GM21576 (cell line): ENCODE results near the gene OR1J4.
"Not testable (repeated sequence)": the region's sequence is repeated elsewhere in the genome, so short reads cannot be mapped to it uniquely, and the experiment has no call there.

Source experiments
- ATAC-seq: cut with Tn5 transposase; IDR thresholded peaks from one replicate; pipeline ENCODE4 v1.9.1; 2021; ENCODE audit warnings: mild to moderate bottlenecking, moderate library complexity; ENCODE audit not compliant: unreplicated experiment

The OR1J4 gene, protein sequence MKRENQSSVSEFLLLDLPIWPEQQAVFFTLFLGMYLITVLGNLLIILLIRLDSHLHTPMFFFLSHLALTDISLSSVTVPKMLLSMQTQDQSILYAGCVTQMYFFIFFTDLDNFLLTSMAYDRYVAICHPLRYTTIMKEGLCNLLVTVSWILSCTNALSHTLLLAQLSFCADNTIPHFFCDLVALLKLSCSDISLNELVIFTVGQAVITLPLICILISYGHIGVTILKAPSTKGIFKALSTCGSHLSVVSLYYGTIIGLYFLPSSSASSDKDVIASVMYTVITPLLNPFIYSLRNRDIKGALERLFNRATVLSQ

DNA sequence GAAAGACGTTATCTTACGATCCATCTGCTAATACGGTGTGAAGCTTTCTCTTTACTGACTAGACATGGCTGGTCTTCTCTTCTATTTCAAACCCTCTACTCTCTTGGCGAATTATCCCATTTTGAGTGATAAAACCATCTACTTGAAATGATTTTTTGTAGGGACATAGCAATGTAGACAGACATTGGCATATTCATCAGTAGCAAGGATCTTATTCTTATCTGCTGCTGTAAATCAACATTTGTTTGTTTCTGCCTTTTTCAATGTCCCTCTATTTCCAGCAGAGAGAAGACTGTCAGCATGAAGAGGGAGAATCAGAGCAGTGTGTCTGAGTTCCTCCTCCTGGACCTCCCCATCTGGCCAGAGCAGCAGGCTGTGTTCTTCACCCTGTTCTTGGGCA lies at the start of gene OR1J4:
OR1J4 (plus strand) TSS at position 301 of the 400 bp plus-strand sequence; CDS start at position 301, 0 bp downstream.
- no peak for ATAC-seq

DNA sequence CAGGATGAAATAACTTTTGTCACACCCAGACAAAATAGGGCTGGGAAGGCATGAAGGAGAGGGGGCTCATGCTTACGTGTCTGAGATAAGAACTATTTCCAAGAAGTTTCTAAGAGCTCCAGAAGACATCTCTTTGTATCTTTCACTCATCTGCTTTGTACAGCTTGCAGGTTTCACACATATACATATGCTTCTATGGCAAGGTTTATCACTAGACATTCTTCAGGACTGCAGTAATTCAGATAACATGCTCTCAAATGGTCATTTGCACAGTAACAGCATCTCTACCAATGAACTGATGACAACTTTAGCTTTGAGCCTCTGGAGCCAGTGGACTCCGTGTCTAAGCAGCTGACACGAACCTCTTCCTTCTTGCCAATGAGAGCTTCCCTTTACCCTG lies 44.4 kb upstream of the OR1J4 start:
- ATAC-seq = no peak

DNA sequence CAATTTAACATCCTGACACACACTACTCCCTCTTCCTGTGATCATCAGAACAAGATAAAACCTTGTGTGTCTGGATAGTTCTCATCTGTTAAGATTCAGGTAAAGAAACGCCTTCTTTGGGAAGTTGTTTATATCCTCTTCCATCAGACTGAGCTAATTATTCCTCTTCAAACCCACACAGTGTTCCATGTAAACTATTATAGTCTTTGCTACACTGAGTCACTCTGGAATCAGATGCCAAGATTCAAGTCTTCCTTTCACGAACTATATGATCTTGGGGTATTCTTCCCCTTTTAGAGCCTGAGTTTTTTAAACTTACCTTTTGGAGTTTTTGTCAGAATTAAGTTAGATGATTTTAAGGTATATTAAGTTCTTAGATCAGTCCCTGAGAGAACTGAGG lies 43.2 kb upstream of the OR1J4 start:
- ATAC-seq = no peak

DNA sequence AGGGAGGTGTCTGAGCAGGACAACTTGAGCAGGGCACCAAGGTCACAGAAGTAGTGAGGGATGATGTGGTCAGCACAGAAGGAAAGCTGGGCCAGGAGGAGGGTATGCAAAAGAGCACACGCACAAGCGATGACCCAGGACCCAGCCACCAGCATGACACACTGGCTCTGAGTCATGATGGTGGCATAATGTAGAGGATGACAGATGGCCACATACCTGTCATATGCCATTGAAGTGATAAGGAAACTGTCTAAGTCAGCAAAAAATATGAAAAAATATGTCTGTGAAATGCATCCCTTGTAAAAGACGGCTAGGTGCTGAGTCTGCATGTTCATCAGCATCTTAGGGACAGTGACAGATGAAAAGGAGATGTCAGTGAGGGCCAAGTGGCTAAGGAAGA lies 41.6 kb upstream of the OR1J4 start:
- no peak for ATAC-seq

DNA sequence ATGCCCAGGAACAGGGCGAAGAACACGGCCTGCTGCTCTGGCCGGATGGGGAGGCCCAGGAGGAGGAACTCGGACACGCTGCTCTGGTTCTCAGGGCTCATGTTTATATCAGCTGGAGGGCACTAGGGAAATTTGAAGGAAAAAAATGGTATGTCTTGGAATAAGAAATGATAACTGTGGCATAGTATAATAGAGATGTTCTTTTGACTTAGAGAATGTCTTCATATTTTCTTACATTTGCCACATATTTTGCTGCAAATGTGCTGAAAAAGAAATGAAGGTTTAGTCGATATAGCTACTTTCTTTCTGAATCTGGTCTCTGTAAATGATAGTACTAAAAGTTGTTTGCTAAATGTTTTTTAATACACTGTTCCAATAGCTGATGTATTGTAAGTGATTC lies 41.1 kb upstream of the OR1J4 start, which contains the start of gene OR1J1:
OR1J1 (minus strand) TSS at position 101 of the 400 bp plus-strand sequence; CDS start at position 101, 0 bp downstream.
- no peak for ATAC-seq

DNA sequence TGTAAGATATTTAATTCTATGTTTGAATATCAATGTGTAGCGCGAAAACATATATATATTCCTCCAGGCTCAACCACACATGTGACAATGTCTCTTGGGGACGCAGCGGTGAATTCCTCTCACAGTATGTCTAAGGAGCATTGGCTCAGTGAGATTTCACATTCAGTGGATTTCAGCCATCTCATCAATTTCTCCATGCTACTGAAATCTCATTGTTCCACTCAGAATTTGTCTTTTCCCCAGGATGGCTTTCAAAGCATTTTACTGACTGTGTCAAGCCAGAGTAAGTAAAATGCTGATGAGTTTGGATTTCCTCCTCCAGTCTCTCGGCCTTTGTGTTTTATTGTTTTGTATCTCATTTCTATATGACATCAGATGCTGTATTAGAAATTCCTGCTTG lies 39.9 kb upstream of the OR1J4 start:
- ATAC-seq = no peak

DNA sequence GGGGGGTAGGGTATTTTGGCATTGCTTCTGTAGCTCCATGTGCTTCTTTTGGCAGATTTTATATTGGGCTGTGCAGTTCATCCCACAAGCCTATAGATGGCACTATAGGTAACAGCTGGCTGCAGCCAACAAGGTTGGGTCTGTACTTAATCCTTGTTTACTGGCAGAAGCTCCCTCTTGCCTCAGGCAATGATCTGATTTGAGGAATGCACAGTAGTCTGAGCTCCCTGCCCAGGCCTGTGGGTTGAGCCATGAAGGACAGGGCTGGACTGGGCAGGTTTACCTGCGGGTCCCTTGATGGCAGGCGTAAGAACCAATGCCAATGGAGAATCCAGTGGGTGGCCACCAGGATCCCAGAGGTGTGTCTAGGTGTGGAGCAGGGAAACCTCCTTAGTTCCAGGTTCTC lies 20.1 kb upstream of the OR1J4 start:
- no peak for ATAC-seq

DNA sequence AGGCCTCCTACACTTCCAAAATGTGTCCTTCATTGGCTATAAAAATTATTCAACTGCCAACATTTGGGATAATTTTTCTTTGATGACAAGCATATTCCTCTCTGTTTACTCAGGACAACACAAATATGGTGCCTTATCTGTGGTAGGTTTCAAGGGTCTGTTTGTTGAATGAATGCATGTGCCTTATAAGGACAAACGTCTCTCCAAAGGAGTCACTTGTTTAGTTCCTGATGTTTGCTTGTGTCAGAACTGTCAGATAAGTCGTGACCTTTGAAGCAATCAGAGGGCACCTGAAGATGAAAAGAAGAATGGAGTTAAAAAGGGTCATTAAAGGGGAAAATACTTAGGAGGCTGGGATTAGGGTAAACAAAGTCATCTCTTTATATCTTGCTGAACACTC lies 12.0 kb upstream of the OR1J4 start:
- no peak for ATAC-seq

DNA sequence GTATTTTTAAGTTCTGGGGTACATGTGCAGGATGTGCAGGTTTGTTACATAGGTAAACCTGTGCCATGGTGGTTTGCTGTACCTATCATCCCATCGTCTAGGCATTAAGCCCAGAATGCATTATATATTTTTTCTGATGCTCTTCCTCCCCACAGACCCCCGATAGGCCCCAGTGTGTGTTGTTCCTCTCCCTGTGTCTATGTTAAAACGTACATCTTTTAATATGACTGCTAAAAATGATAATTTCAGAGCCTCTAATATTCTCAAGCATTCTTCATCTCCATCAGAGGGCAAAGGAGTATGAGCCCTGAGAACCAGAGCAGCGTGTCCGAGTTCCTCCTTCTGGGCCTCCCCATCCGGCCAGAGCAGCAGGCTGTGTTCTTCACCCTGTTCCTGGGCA lies 8.4 kb upstream of the OR1J4 start, which contains the start of gene OR1J2:
OR1J2 (plus strand) TSS at position 301 of the 400 bp plus-strand sequence; CDS start at position 301, 0 bp downstream.
- ATAC-seq = no peak

DNA sequence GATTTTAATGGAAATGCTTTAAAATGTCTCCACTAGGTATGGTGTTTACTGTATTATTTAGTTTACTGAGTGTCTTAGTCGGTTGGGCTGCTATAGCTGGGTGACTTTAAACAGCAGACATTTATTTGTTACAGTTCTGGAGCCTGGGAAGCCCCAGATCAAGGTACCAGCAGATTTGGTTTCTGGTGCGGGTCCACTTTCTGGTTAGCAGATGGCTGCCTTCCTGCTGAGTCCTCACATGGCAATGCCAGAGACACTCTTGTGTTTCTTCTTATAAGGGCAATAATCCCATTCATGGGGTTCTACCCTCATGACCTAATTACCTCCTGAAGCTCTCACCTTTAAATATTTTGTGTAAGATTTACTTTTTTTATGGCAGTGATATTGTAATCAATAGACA lies 715 bp upstream of the OR1J4 start:
- no peak for ATAC-seq

DNA sequence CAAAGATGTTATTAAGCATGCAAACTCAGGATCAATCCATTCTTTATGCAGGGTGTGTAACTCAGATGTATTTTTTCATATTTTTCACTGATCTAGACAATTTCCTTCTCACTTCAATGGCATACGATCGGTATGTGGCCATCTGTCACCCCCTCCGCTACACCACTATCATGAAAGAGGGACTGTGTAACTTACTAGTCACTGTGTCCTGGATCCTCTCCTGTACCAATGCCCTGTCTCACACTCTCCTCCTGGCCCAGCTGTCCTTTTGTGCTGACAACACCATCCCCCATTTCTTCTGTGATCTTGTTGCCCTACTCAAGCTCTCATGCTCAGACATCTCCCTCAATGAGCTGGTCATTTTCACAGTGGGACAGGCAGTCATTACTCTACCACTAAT lies 435 bp downstream of the OR1J4 start:
- ATAC-seq = no peak

DNA sequence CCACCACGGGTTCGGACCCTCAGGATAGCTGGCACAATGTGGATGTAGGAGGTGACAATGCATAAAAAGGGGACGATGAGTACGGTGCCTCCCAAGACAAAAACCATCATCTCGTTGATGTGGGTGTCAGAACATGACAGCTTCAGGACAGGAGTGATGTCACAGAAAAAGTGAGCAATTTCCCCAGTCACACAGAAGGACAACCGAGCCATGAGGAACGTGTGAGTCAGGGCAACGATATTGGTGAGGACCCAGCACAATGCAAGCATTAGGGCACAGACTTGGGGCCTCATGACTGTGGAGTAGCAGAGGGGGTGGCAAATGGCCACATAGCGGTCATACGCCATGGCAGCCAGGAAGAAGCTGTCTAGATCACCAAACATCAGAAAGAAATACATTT lies 7.7 kb downstream of the OR1J4 start:
- ATAC-seq = no peak

DNA sequence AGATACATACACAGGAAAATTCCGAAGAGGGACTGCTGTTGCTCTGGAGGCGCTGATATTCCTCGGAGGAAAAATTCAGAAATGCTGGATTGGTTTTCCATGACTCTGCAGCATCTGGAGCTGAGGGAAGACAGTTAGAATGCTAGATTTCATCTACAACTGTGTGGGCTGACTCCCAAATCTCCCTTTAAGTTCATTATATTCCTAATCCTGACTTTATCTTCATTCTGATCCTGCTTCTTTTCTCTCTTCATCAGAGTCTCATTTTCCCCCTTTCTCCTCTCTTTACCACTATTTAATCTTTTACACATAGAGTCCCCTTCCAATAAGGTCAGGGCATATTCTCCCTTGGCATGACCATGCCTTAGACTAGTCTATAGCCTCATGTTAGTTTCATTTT lies 8.3 kb downstream of the OR1J4 start, which contains the start of gene OR1N1:
OR1N1 (minus strand) TSS at position 101 of the 400 bp plus-strand sequence; CDS start at position 101, 0 bp downstream.
- ATAC-seq = no peak

DNA sequence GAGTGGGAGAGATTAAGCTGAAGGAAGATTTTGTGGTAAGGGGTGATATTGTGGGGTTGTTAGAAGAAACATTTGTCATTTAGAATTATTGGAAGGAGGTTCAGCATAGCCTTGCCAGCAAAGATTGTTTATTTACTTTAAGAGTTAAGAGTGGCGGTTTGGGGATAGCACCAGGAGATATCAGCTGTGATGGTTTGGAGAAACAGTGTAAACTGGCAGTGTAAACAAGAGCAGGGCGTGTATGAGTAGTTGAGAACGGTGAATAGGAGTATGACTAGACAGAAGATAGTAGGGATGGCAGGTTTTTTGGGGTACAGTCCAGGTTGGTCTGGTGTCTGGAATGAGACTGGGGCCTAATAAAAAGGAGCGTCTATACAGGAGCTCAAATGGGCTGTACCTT lies 12.2 kb downstream of the OR1J4 start:
- ATAC-seq = not testable (repeated sequence)

DNA sequence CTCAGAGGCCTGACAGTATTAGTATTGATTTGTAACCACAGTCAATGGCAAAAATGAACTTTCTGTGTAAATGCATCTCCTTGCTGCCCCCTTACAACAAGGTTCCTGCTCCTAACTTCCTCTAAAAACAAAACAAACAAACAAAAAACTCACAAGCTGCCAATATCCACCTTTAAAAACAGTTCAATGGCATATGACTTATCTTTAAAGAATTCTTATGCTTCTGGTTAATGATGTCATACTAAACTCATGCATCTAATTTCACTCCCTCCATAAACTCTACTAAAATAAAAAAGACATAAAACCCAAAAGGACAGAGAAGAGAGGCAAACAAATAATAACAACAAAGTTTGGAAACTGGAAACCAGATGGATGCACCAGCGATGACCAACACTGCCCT lies 17.2 kb downstream of the OR1J4 start:
- ATAC-seq = no peak

DNA sequence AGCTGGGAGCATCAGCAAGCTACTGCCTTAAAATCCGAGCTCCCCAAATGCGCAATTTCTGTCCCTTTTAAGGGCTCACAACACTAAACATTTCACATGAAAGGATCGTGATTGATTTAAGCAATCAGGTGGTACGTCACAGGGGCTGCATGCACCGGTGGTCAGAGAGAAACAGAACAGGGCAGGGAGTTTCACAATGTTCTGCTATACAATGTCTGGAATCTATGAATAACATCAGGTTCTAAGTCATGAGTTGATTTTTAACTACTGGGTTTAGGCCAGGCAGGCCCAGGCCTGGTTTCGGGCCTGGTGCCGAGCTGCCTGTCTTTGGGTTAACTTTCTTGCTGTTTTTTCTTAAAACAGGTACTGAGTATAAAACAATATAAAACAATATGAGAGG lies 18.1 kb downstream of the OR1J4 start:
- ATAC-seq = not testable (repeated sequence)

DNA sequence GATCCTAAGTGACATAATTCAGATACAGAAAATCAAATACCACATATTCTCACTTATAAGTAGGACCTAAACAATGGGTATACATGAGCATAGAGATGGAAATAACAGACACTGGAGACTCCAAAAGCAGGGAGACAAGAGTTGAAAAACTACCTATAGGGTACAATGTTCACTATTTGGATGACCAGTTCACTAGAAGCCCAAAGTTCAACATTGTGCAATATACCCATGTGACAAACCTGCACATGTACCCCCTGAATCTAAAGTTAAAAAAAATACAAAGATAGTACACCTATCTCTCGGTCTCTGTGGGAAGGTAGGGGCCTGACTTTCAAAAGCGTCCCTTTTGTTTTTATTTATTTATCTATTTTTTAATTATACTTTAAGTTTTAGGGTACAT lies 19.8 kb downstream of the OR1J4 start:
- no peak for ATAC-seq

DNA sequence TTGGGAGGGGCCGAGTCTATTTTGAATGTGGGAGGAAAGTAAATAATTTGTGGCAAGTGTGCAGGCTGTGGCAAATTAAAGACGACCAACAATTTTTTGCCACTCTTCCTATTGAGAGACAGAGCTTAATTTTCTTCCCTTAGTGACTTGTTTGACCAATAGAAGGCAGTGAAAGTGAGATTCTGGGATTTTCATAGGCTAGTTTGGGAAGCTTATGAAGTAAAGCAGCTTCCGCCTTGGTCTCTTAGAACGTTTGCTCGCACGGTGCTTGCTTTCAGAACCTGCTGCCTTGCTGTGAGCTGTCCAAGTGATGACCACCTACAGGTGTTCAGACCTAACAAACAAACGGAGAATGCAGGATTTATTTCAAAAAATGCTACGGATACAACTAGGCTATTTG lies 27.3 kb downstream of the OR1J4 start:
- no peak for ATAC-seq

DNA sequence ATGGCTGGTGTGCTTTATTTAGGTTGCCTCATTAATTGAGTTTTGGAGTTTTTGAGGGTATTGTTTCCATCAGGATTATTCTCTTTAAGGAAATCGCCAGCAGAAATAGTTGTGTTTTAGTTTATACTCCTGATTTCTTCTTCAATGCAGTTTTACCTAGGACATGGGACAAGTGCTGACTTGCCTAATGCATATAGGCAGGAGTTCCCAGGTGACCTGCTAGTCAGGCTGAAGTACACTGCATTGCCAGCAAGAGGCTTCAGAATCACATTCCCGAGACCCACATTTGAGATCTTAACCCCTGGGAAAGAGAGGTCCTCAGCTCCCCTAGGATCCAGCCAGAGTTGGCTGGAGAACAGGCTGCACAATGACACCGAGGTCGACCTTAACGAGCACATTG lies 32.4 kb downstream of the OR1J4 start:
- no peak for ATAC-seq

DNA sequence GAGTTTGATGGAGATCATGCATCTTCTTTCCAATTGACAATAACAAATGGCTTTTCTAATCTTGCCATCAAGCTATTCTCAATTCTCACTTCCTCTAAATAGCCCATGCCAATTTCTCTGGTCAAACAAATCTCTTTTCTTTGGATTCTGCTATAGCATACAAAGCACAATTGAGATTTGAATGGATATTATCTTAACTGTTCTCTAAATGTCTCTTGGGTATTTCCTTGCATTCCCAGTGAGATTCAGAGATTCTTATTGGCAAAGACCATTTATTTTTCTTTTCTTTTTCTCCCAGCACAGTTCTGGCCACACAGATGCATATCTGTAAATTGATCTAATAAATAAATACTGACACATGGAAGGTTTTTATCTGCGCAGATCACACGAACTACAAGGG lies 33.9 kb downstream of the OR1J4 start, which contains the start of gene OR1N2:
OR1N2 (plus strand) TSS at position 301 of the 400 bp plus-strand sequence. CDS start 100 bp downstream, outside the sequence.
- no peak for ATAC-seq

DNA sequence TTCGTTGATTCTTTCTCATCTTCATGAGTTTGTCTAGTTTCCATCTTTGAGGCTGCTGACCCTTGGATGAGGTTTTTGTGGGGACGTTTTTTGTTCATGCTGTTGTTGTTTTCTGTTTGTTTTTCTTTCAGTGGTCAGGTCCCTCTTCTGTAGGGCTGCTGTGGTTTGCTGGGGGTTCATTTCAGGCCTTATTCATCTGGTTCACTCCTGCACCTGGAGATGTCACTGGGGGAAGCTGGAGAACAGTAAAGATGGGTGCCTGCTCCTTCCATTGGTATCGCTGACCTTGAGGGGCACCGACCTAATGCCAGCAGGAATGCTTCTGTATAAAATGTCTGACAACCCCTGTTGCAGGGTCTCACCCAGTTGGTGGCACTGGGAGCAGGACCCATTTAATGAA lies 42.5 kb downstream of the OR1J4 start:
- no peak for ATAC-seq

DNA sequence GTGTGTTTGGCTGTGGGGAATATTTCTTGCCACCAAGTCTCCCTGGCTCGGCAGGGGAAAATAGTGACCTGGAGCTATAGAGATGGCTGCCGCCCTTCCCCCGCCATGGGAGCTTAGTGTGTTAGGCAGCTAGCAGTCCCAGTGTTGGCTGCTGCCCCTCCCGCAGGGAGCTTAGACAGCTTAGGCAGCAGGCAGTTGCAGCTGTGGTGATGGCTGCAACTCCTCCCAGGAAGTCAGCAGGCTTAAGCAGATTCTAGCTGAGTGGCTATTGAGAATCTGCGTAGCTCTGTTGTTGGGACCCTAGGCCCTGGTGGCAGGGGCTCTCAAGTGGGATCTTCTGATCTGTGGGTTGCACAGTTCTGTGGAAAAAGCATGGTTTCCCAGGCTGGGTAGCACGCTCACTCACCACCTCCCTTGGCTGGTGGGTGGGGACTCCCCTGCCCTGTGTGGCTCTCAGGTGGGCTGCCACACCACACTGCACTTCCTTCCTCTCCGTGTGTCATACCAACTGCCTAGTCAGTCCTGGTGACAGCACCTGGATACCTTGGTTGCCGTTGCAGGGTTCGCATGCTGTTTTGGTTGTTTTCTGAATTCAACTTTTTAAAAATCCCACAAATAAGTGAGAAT lies 43.3 kb downstream of the OR1J4 start:
- ATAC-seq = no peak
